CD14-positive monocyte (primary cell): ENCODE measurements around the gene PRPF38B. TPM values are rescaled to one million over a fixed set of nuclear protein-coding genes. Genes with fewer than 3 reads are reported as not detected.
A peak's percentile ranks its signal among the peaks of the same experiment; 100 is the strongest.

Experiments
- DNase-seq, 3 donors: peaks; one replicate each; pipeline ENCODE4 v3.0.0-alpha.2; 2011 to 2022
- H2AFZ ChIP-seq: 2 replicates; pipeline ENCODE4 v1.6.0; 2012; ENCODE audit warnings: mild to moderate bottlenecking, low read depth, low read length, inconsistent platforms; ENCODE audit not compliant: insufficient read depth, poor library complexity, severe bottlenecking
- H3K27ac ChIP-seq, 2 donors: 1 replicate in 1 of 2; 2 replicates in 1 of 2; pipeline ENCODE4 v1.5.1; 2012 to 2013; ENCODE audit warnings: low read length in 2 of 2, control low read depth in 1 of 2, inconsistent platforms in 1 of 2, low read depth in 1 of 2, mild to moderate bottlenecking in 1 of 2
- H3K27me3 ChIP-seq, 2 donors: one replicate each; pipeline versions ENCODE4 v1.6.0 to v1.6.1; 2011 to 2013; ENCODE audit warnings: low read length in 2 of 2; ENCODE audit not compliant: control insufficient read depth in 2 of 2, insufficient read depth in 2 of 2
- H3K36me3 ChIP-seq, 2 donors: replicated peaks in 1 of 2; 1 replicate in 1 of 2; 2 replicates in 1 of 2; pipeline versions ENCODE4 v1.5.1 to v1.6.1; 2012 to 2013; ENCODE audit warnings: low read length in 2 of 2, control low read depth in 1 of 2, inconsistent platforms in 1 of 2, mild to moderate bottlenecking in 1 of 2; ENCODE audit not compliant: insufficient read depth in 2 of 2, control insufficient read depth in 1 of 2
- H3K4me1 ChIP-seq, 2 donors: 1 replicate in 1 of 2; 2 replicates in 1 of 2; pipeline versions ENCODE4 v1.5.1 to v1.6.1; 2012 to 2013; ENCODE audit warnings: low read length in 2 of 2, control low read depth in 1 of 2, inconsistent platforms in 1 of 2, mild to moderate bottlenecking in 1 of 2, moderate library complexity in 1 of 2; ENCODE audit not compliant: insufficient read depth in 2 of 2, control insufficient read depth in 1 of 2
- H3K4me2 ChIP-seq: replicated peaks from 2 replicates; pipeline ENCODE3; 2012; ENCODE audit warnings: low read length, moderate library complexity, mild to moderate bottlenecking; ENCODE audit not compliant: poor library complexity, severe bottlenecking; ENCODE audit errors: extremely low read depth
- H3K4me3 ChIP-seq, 3 experiments: fragments of 200-600 bp in 1 of 3; sonication (generic) in 1 of 3; replicated peaks in 1 of 3; 1 replicate in 2 of 3; 2 replicates in 1 of 3; pipeline ENCODE4 v1.5.1; 2011 to 2013; ENCODE audit warnings: low read length in 3 of 3, mild to moderate bottlenecking in 3 of 3, control low read depth in 2 of 3, low read depth in 2 of 3, inconsistent platforms in 1 of 3, moderate library complexity in 1 of 3
- H3K79me2 ChIP-seq: 2 replicates; pipeline ENCODE4 v1.6.0; 2012; ENCODE audit warnings: mild to moderate bottlenecking, control low read depth, inconsistent platforms, low read length, moderate library complexity; ENCODE audit not compliant: insufficient read depth
- H3K9ac ChIP-seq: 2 replicates; pipeline ENCODE4 v1.6.0; 2017; ENCODE audit warnings: low read length, mild to moderate bottlenecking; ENCODE audit not compliant: insufficient read depth, poor library complexity, severe bottlenecking
- H3K9me3 ChIP-seq, 2 donors: replicated peaks in 1 of 2; 1 replicate in 1 of 2; 2 replicates in 1 of 2; pipeline versions ENCODE4 v1.5.1 to v1.6.1; 2012 to 2013; ENCODE audit warnings: low read length in 2 of 2, control low read depth in 1 of 2; ENCODE audit not compliant: control insufficient read depth in 1 of 2, insufficient read depth in 1 of 2
- H4K20me1 ChIP-seq: 2 replicates; pipeline ENCODE4 v1.6.0; 2012; ENCODE audit warnings: mild to moderate bottlenecking, low read length, control low read depth, moderate library complexity; ENCODE audit not compliant: insufficient read depth
- H3K27ac Mint-ChIP-seq, 7 donors: one replicate each; pipeline ENCODE4 v1.8.0; 2020; ENCODE audit warnings: mild to moderate bottlenecking in 7 of 7, mixed read lengths in 7 of 7, moderate library complexity in 6 of 7, inconsistent platforms in 2 of 7
- H3K27me3 Mint-ChIP-seq, 3 donors: one replicate each; pipeline ENCODE4 v1.8.0; 2021 to 2022; ENCODE audit warnings: low read depth in 3 of 3, mild to moderate bottlenecking in 3 of 3, mixed read lengths in 3 of 3, moderate library complexity in 3 of 3, inconsistent platforms in 1 of 3
- H3K36me3 Mint-ChIP-seq, 2 donors: one replicate each; pipeline ENCODE4 v1.8.0; 2020; ENCODE audit warnings: mixed read lengths in 2 of 2, inconsistent platforms in 1 of 2, mild to moderate bottlenecking in 1 of 2
- H3K4me1 Mint-ChIP-seq: one replicate; pipeline ENCODE4 v1.8.0; 2020; ENCODE audit warnings: mild to moderate bottlenecking, mixed read lengths
- H3K4me3 Mint-ChIP-seq, 2 donors: one replicate each; pipeline ENCODE4 v1.8.0; 2020; ENCODE audit warnings: mild to moderate bottlenecking in 2 of 2, mixed read lengths in 2 of 2, moderate library complexity in 1 of 2
- H3K9me3 Mint-ChIP-seq, 7 donors: one replicate each; pipeline ENCODE4 v1.8.0; 2020 to 2022; ENCODE audit warnings: mixed read lengths in 7 of 7, mild to moderate bottlenecking in 6 of 7, moderate library complexity in 6 of 7, inconsistent platforms in 2 of 7
- CTCF ChIP-seq: fragments of 200-600 bp; IDR thresholded peaks from one replicate; pipeline ENCODE4 v1.8.0; 2022; ENCODE audit warnings: antibody characterized with exemption, mild to moderate bottlenecking
- WGBS: methylation state at CpG from one replicate; pipeline ENCODE4 v1.1.5; 2013; ENCODE audit warnings: missing lambda C conversion rate; ENCODE audit not compliant: insufficient coverage; 5-methylcytosine and 5-hydroxymethylcytosine counted together
- intact Hi-C, 2 donors: fragments of 100-400 bp; cut with micrococcal nuclease; formaldehyde crosslinking; loops; one replicate each; pipeline versions ENCODE4 v1.15.0 to v1.15.1; 2023
- polyA plus RNA-seq, 3 donors: library from polyadenylated mRNA; depleted of rRNA in 1 of 3; unstranded in 2 of 3; stranded (reverse) in 1 of 3; fragments of 300-500 nt in 2 of 3; fragments of >200 nt in 1 of 3; fragmentation: Illumina TruSeq in 2 of 3; gene quantifications; 1 replicate in 2 of 3; 2 replicates in 1 of 3; pipeline ENCODE4 v1.2.3, GENCODE V29; 2012 to 2021

Gene PRPF38B
- polyA plus RNA-seq, 3 donors: 4.9 to 29.9 (median 8.3) TPM

- H3K4me1 Mint-ChIP-seq: peaks cover 33% of the 10 kb centered on the region
- peaks cover 0 to 6% (median 0%) of the 10 kb centered on the region in 7 donors for H3K9me3 Mint-ChIP-seq
- H3K27ac Mint-ChIP-seq: peak overlapping the region; percentile 97 to 99 (median 99)
- Histone ChIP-seq H2AFZ (peak overlapping the region; percentile 89), H3K27me3 (no peaks in the 10 kb centered on the region), H3K9me3 (no peaks in the 10 kb centered on the region), H3K27ac (peak overlapping the region; percentile 94 to 95), H3K36me3 (peaks cover 7 to 9% of the 10 kb centered on the region in 2 donors), H3K4me1 (peaks cover 18 to 42% of the 10 kb centered on the region in 2 donors), H3K4me2 (peak overlapping the region; percentile 93), H3K79me2 (peaks cover 57% of the 10 kb centered on the region), H4K20me1 (peaks cover 35% of the 10 kb centered on the region), H3K4me3 (peak overlapping the region; percentile 67 to 86 (median 83)), H3K9ac (peak overlapping the region; percentile 93)
- H3K27me3 Mint-ChIP-seq: peaks cover 0 to 10% (median 5%) of the 10 kb centered on the region in 3 donors
- peak overlapping the region; percentile 92 to 98 for H3K4me3 Mint-ChIP-seq
- intact Hi-C loops: loop anchor here (5.0 to 10.0 kb wide), 3 partner anchors 56 to 193 kb away; partner anchors contain the start of gene STXBP3 (in 1 of the 2)
- DNase-seq: peak in 1 of 3 donors; percentile 26
- WGBS: 5% methylated on average over 9 of the region's 12 CpGs
- TF ChIP-seq CTCF: no peak
- peaks cover 9 to 10% of the 10 kb centered on the region in 2 donors for H3K36me3 Mint-ChIP-seq
Observed at GRCh38 chr1:108691128-108691941, 775 bp upstream of the PRPF38B start.

- peak overlapping the region; percentile 92 to 98 for H3K4me3 Mint-ChIP-seq
- peaks cover 33% of the 10 kb centered on the region for H3K4me1 Mint-ChIP-seq
- H3K4me1 ChIP-seq: peaks cover 18 to 42% of the 10 kb centered on the region in 2 donors
- H4K20me1 ChIP-seq: peaks cover 52% of the 10 kb centered on the region
- H3K9me3 ChIP-seq: no peaks in the 10 kb centered on the region
- peak overlapping the region; percentile 97 to 99 (median 99) for H3K27ac Mint-ChIP-seq
- H3K27me3 ChIP-seq: no peaks in the 10 kb centered on the region
- peak overlapping the region; percentile 89 for H2AFZ ChIP-seq
- intact Hi-C loops: loop anchor here (5.0 to 10.0 kb wide), 3 partner anchors 54 to 192 kb away; partner anchors contain the start of gene STXBP3 (in 1 of the 2)
- peak in 2 of 3 donors; percentile 68 to 80 for DNase-seq
- H3K4me2 ChIP-seq: peak overlapping the region; percentile 93
- H3K27me3 Mint-ChIP-seq: peaks cover 0 to 6% (median 5%) of the 10 kb centered on the region in 3 donors
- H3K27ac ChIP-seq: peak overlapping the region; percentile 94 to 95
- H3K36me3 Mint-ChIP-seq: peaks cover 24 to 26% of the 10 kb centered on the region in 2 donors
- 0% methylated on average over 21 of the region's 36 CpGs for WGBS
- peaks cover 0 to 6% (median 0%) of the 10 kb centered on the region in 7 donors for H3K9me3 Mint-ChIP-seq
- peaks cover 73% of the 10 kb centered on the region for H3K79me2 ChIP-seq
- peaks cover 24 to 26% of the 10 kb centered on the region in 2 donors for H3K36me3 ChIP-seq
- H3K4me3 ChIP-seq: peak overlapping the region; percentile 67 to 86 (median 83)
- TF ChIP-seq CTCF: no peak
- H3K9ac ChIP-seq: peak overlapping the region; percentile 93
Observed at GRCh38 chr1:108692724-108693655, 880 bp downstream of the PRPF38B start.
